Measurements from ENCODE around the gene CLDN34.

Gene CLDN34

DNA sequence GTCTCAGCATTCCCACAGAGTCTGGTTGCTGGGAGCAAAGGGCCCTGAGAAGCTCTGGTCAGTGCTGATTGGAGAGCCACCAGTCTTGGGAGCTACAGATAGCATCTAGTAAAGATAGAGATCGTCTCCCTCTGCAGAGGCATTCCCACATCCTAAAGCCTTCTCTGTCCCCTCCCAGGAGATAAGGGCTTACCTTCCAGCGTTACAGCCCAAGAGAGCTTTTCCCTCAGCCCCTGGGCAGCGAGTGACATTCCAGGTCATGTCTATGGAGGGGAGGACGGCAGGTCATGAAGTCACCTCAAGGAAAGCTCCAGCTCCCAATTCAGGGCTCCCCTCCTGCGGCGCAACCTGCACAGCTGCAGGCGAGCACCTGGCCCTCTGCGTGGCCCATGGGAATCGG lies 29.9 kb downstream of the CLDN34 start:
- TF ChIP-seq CTCF (IDR thresholded peaks at IDR 0.05; ENCODE audit: insufficient read depth, low read length, missing control alignments) = no peak
- CTCF ChIA-PET = interaction anchor here (0.8 to 13.0 kb wide), 9 partner anchors 9 to 126 kb away, joined by 3 to 281 read pairs (median 3); no protein-coding TSS in a partner anchor
- H3K4me3 ChIP-seq (ENCODE audit: low read depth, low read length) = no peak overlapping the region
- DNase-seq (ENCODE audit: low read depth, low spot score) = no peak
- POLR2A ChIA-PET = no interaction called here

- ChIA-PET CTCF (interaction anchor here (0.7 to 13.0 kb wide), 9 partner anchors 9 to 134 kb away, joined by 3 to 281 read pairs (median 4); no protein-coding TSS in a partner anchor), POLR2A (no interaction called here)
- H3K4me3 ChIP-seq (ENCODE audit: low read depth, low read length) = no peak overlapping the region
- no peak for TF ChIP-seq CTCF (IDR thresholded peaks at IDR 0.05; ENCODE audit: insufficient read depth, low read length, missing control alignments)
- no peak for DNase-seq (ENCODE audit: low read depth, low spot score)
Observed at GRCh38 chrX:9997524-9997923, 30.4 kb downstream of the CLDN34 start.

DNA sequence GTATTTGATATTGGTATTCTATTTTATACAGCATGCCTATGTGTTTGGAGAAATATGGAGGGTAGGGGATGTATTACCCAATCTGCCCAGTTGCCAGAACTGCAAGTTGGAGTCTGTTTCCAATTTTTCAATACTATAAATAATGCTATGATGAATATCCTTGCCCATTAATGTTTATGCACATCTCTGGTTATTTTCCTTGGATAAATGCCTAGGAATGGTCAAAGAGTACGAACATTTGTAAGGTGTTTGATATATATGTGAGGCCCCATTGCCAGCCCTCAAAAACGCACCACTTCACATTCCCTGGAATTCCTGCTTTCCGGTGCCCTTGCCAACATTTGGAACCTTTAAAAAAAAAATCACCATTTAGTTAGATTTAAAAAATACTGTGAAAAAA lies 34.3 kb downstream of the CLDN34 start:
- CTCF ChIA-PET = interaction anchor here (0.7 to 13.0 kb wide), 2 partner anchors 97 to 115 kb away, joined by 3 to 281 read pairs; no protein-coding TSS in a partner anchor
- H3K4me3 ChIP-seq (ENCODE audit: low read depth, low read length) = no peak overlapping the region
- TF ChIP-seq CTCF (IDR thresholded peaks at IDR 0.05; ENCODE audit: insufficient read depth, low read length, missing control alignments) = no peak
- POLR2A ChIA-PET = no interaction called here
- DNase-seq (ENCODE audit: low read depth, low spot score) = no peak

GRCh38 chrX:10004832-10005475 lies 37.8 kb downstream of the CLDN34 start:
- POLR2A ChIA-PET = no interaction called here
- no peak overlapping the region for H3K4me3 ChIP-seq (ENCODE audit: low read depth, low read length)
- no peak for TF ChIP-seq CTCF (IDR thresholded peaks at IDR 0.05; ENCODE audit: insufficient read depth, low read length, missing control alignments)
- no peak for DNase-seq (ENCODE audit: low read depth, low spot score)
- CTCF ChIA-PET = interaction anchor here (0.8 to 1.4 kb wide), 3 partner anchors 10 to 115 kb away, joined by 3 to 7 read pairs (median 5); no protein-coding TSS in a partner anchor

- CTCF ChIA-PET = interaction anchor here (0.6 to 3.4 kb wide), 2 partner anchors 113 to 122 kb away, joined by 3 to 16 read pairs; no protein-coding TSS in a partner anchor
- no peak for TF ChIP-seq CTCF (IDR thresholded peaks at IDR 0.05; ENCODE audit: insufficient read depth, low read length, missing control alignments)
- H3K4me3 ChIP-seq (ENCODE audit: low read depth, low read length) = no peak overlapping the region
- POLR2A ChIA-PET = no interaction called here
- DNase-seq (ENCODE audit: low read depth, low spot score) = no peak
Observed at GRCh38 chrX:10006086-10006485, 38.9 kb downstream of the CLDN34 start.

DNA sequence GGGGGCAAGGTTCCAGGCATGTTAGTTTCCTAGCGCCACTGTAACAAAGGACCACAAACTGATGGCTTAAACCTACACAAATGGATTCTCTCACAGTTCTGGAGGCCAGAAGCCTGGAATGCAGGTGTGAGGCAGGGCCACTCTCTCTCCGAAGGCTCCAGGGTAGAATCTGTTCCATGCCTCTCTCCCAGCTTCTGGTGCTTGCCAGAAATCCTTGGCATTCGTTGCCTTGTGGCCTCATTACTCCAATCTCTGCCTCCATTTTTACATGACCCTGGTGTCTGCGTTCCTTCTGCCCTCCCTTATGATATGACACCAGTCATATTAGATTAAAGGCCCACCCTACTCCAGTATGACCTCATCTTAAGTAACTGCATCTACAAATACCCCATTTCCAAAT lies 39.6 kb downstream of the CLDN34 start:
- ChIA-PET POLR2A (no interaction called here), CTCF (interaction anchor here (0.6 to 3.4 kb wide), 2 partner anchors 112 to 122 kb away, joined by 3 to 16 read pairs; no protein-coding TSS in a partner anchor)
- no peak for TF ChIP-seq CTCF (IDR thresholded peaks at IDR 0.05; ENCODE audit: insufficient read depth, low read length, missing control alignments)
- no peak for DNase-seq (ENCODE audit: low read depth, low spot score)
- H3K4me3 ChIP-seq (ENCODE audit: low read depth, low read length) = no peak overlapping the region

Data from AG04449 (cell line).